MM.1S (cell line): Measurements from ENCODE around the gene MXI1.
A peak's percentile ranks its signal among the peaks of the same experiment; 100 is the strongest.

Experiments
- DNase-seq: peaks from one replicate; pipeline ENCODE4 v3.0.0-alpha.2; 2015
- H2AFZ ChIP-seq: fragments of 300-600 bp; sonication (generic); 2 replicates; pipeline ENCODE4 v1.6.0; 2016; ENCODE audit warnings: antibody characterized with exemption, low read length
- H3F3A ChIP-seq: fragments of 300-600 bp; sonication (generic); 2 replicates; pipeline ENCODE4 v1.6.1; 2016; ENCODE audit warnings: mild to moderate bottlenecking, antibody characterized with exemption, low read length, moderate library complexity, mixed read lengths; ENCODE audit not compliant: insufficient read depth
- H3K27ac ChIP-seq: fragments of 300-600 bp; sonication (generic); 2 replicates; pipeline ENCODE4 v1.5.1; 2016; ENCODE audit warnings: mild to moderate bottlenecking, low read length
- H3K27me3 ChIP-seq: fragments of 300-600 bp; sonication (generic); replicated peaks from 2 replicates; pipeline ENCODE4 v1.6.0; 2016; ENCODE audit warnings: low read length; ENCODE audit not compliant: insufficient read depth
- H3K36me3 ChIP-seq: fragments of 300-600 bp; sonication (generic); replicated peaks from 2 replicates; pipeline ENCODE4 v1.6.1; 2016; ENCODE audit warnings: mild to moderate bottlenecking, low read length, mixed read lengths; ENCODE audit not compliant: insufficient read depth
- H3K4me1 ChIP-seq: fragments of 300-600 bp; sonication (generic); 2 replicates; pipeline ENCODE4 v1.6.1; 2016; ENCODE audit warnings: low read length, mixed read lengths
- H3K4me2 ChIP-seq: fragments of 300-600 bp; sonication (generic); 2 replicates; pipeline ENCODE4 v1.6.0; 2016; ENCODE audit warnings: low read depth, low read length
- H3K4me3 ChIP-seq: fragments of 300-600 bp; sonication (generic); 2 replicates; pipeline ENCODE4 v1.5.1; 2016; ENCODE audit warnings: low read length, mixed read lengths
- H3K79me2 ChIP-seq: fragments of 300-600 bp; sonication (generic); 2 replicates; pipeline ENCODE4 v1.6.1; 2016; ENCODE audit warnings: mixed run types, low read length, mixed read lengths
- H3K9ac ChIP-seq: fragments of 300-600 bp; sonication (generic); 2 replicates; pipeline ENCODE4 v1.6.1; 2016; ENCODE audit warnings: low read length, mixed read lengths
- H3K9me2 ChIP-seq: fragments of 300-600 bp; sonication (generic); replicated peaks from 2 replicates; pipeline ENCODE4 v1.6.1; 2016; ENCODE audit warnings: mild to moderate bottlenecking, low read length, mixed read lengths; ENCODE audit not compliant: insufficient read depth
- H3K9me3 ChIP-seq: fragments of 300-600 bp; sonication (generic); replicated peaks from 2 replicates; pipeline ENCODE4 v1.6.1; 2016; ENCODE audit warnings: mild to moderate bottlenecking, low read length, mixed read lengths; ENCODE audit not compliant: insufficient read depth
- H4K20me1 ChIP-seq: fragments of 300-600 bp; sonication (generic); 2 replicates; pipeline ENCODE4 v1.6.1; 2016; ENCODE audit warnings: mild to moderate bottlenecking, low read length, moderate library complexity, mixed read lengths; ENCODE audit not compliant: insufficient read depth
- CTCF ChIP-seq: fragments of 300-600 bp; sonication (generic); IDR thresholded peaks from 2 replicates; pipeline ENCODE4 v1.5.1; 2016; ENCODE audit warnings: antibody characterized with exemption, low read length, mixed read lengths
- EZH2 ChIP-seq: fragments of 300-600 bp; sonication (generic); optimal IDR thresholded peaks from 2 replicates; pipeline ENCODE3; 2017; ENCODE audit warnings: low read depth, mild to moderate bottlenecking, antibody characterized with exemption, low read length, mixed read lengths
- EZH2phosphoT487 ChIP-seq: fragments of 300-600 bp; sonication (generic); IDR thresholded peaks from 2 replicates; pipeline ENCODE4 v1.6.1; 2018; ENCODE audit warnings: antibody characterized with exemption, low read length

The MXI1 gene

GRCh38 chr10:110208614-110209453 is 1.4 kb downstream of the MXI1 start:
- no peaks in the 10 kb centered on the region for H3K36me3 ChIP-seq
- H3K4me1 ChIP-seq = peaks cover 26% of the 10 kb centered on the region
- no peaks in the 10 kb centered on the region for H3K9me2 ChIP-seq
- peak overlapping the region; percentile 75 for H3K27ac ChIP-seq
- H3K9me3 ChIP-seq = no peaks in the 10 kb centered on the region
- H4K20me1 ChIP-seq = no peaks in the 10 kb centered on the region
- H3K79me2 ChIP-seq = peaks cover 20% of the 10 kb centered on the region
- TF ChIP-seq CTCF (peak; percentile 40), EZH2 (no peak), EZH2phosphoT487 (no peak)
- H2AFZ ChIP-seq = peak overlapping the region; percentile 68
- peaks cover 41% of the 10 kb centered on the region for H3F3A ChIP-seq
- no peaks in the 10 kb centered on the region for H3K27me3 ChIP-seq
- peak overlapping the region; percentile 71 for H3K4me3 ChIP-seq
- H3K4me2 ChIP-seq = peak overlapping the region; percentile 79
- peak overlapping the region; percentile 68 for H3K9ac ChIP-seq
- DNase-seq = peak; percentile 47

- peak; percentile 77 for DNase-seq
- H3K79me2 ChIP-seq = peaks cover 22% of the 10 kb centered on the region
- no peaks in the 10 kb centered on the region for H3K27me3 ChIP-seq
- H4K20me1 ChIP-seq = no peaks in the 10 kb centered on the region
- H3K4me3 ChIP-seq = peak overlapping the region; percentile 71
- H3K4me2 ChIP-seq = peak overlapping the region; percentile 70
- TF ChIP-seq EZH2 (no peak), CTCF (no peak), EZH2phosphoT487 (no peak)
- H3K9ac ChIP-seq = peak overlapping the region; percentile 60
- H3K9me2 ChIP-seq = no peaks in the 10 kb centered on the region
- no peaks in the 10 kb centered on the region for H3K9me3 ChIP-seq
- no peaks in the 10 kb centered on the region for H3K36me3 ChIP-seq
- peak overlapping the region; percentile 75 for H3K27ac ChIP-seq
- peaks cover 46% of the 10 kb centered on the region for H3F3A ChIP-seq
- H2AFZ ChIP-seq = peak overlapping the region; percentile 52
- H3K4me1 ChIP-seq = peaks cover 33% of the 10 kb centered on the region
Measured at GRCh38 chr10:110209454-110209925, 2.1 kb downstream of the MXI1 start.

GRCh38 chr10:110209926-110210673 is 2.7 kb downstream of the MXI1 start:
- peak; percentile 54 for DNase-seq
- no peaks in the 10 kb centered on the region for H3K27me3 ChIP-seq

More at GRCh38 chr10:110209926-110210673, 2.7 kb downstream of the MXI1 start:
- peaks cover 38% of the 10 kb centered on the region for H3K4me1 ChIP-seq
- H3K79me2 ChIP-seq = peaks cover 22% of the 10 kb centered on the region
- H3K4me3 ChIP-seq = peak overlapping the region; percentile 71
- TF ChIP-seq EZH2phosphoT487 = no peak
- TF ChIP-seq EZH2 = no peak
- no peak for TF ChIP-seq CTCF
- peak overlapping the region; percentile 95 for H3K9ac ChIP-seq
- H4K20me1 ChIP-seq = no peaks in the 10 kb centered on the region
- H3K4me2 ChIP-seq = peak overlapping the region; percentile 79
- H3F3A ChIP-seq = peaks cover 49% of the 10 kb centered on the region
- no peaks in the 10 kb centered on the region for H3K36me3 ChIP-seq
- H3K27ac ChIP-seq = peak overlapping the region; percentile 86
- H2AFZ ChIP-seq = peak overlapping the region; percentile 73
- H3K9me3 ChIP-seq = no peaks in the 10 kb centered on the region
- H3K9me2 ChIP-seq = no peaks in the 10 kb centered on the region
